Tibial nerve (tissue), 4 donors: ENCODE results near the gene PDRG1. TPM values are rescaled to one million over a fixed set of nuclear protein-coding genes. Genes with fewer than 3 reads are reported as not detected.

ENCODE experiments used
- DNase-seq, 2 donors: peaks; one replicate each; pipeline ENCODE4 v3.0.0-alpha.2; 2019; ENCODE audit warnings: low spot score in 2 of 2
- H3K27ac ChIP-seq, 4 donors: fragments of 200-600 bp; sonication (generic) in 3 of 4; one replicate each; pipeline ENCODE4 v1.5.1; 2017 to 2019; ENCODE audit warnings: mild to moderate bottlenecking in 1 of 4
- H3K27me3 ChIP-seq, 2 donors: fragments of 200-600 bp; sonication (generic) in 1 of 2; one replicate each; pipeline versions ENCODE4 v1.5.1 to v1.6.0; 2017 to 2019
- H3K36me3 ChIP-seq, 3 donors: fragments of 200-600 bp; sonication (generic); one replicate each; pipeline ENCODE4 v1.5.1; 2018 to 2019
- H3K4me1 ChIP-seq, 4 donors: fragments of 200-600 bp; sonication (generic) in 3 of 4; one replicate each; pipeline ENCODE4 v1.5.1; 2017 to 2019
- H3K4me3 ChIP-seq, 4 donors: fragments of 200-600 bp; sonication (generic) in 3 of 4; one replicate each; pipeline ENCODE4 v1.5.1; 2017 to 2019; ENCODE audit warnings: mild to moderate bottlenecking in 1 of 4, moderate library complexity in 1 of 4
- H3K9me3 ChIP-seq, 4 donors: fragments of 200-600 bp; sonication (generic) in 3 of 4; one replicate each; pipeline ENCODE4 v1.5.1; 2017 to 2019
- CTCF ChIP-seq, 5 experiments: fragments of 200-600 bp in 3 of 5; fragments of 450-650 bp in 2 of 5; sonication (generic) in 3 of 5; IDR thresholded peaks; one replicate each; pipeline ENCODE4 v1.5.1; 2016 to 2019; ENCODE audit warnings: antibody characterized with exemption in 5 of 5, mild to moderate bottlenecking in 3 of 5, moderate library complexity in 2 of 5
- EP300 ChIP-seq, 2 donors: sonication (generic); formaldehyde crosslinking; IDR thresholded peaks; one replicate each; pipeline ENCODE4 v1.6.1; 2017; ENCODE audit warnings: antibody characterized with exemption in 2 of 2, mild to moderate bottlenecking in 1 of 2
- POLR2A ChIP-seq, 2 donors: fragments of 450-650 bp; IDR thresholded peaks; one replicate each; pipeline ENCODE4 v1.6.1; 2017; ENCODE audit warnings: antibody characterized with exemption in 2 of 2, mild to moderate bottlenecking in 2 of 2, moderate library complexity in 2 of 2
- WGBS, 2 donors: methylation state at CpG; one replicate each; pipeline ENCODE4 v1.1.5; 2018; 5-methylcytosine and 5-hydroxymethylcytosine counted together
- total RNA-seq, 4 donors: library from RNA; depleted of rRNA; stranded (reverse); fragments of >200 nt; gene quantifications; one replicate each; pipeline ENCODE4 v1.1.0, GENCODE V29; 2016

Gene PDRG1
- total RNA-seq, 4 donors from 2014 or later, result 9.6 to 15.7 (median 11.0) TPM

DNA sequence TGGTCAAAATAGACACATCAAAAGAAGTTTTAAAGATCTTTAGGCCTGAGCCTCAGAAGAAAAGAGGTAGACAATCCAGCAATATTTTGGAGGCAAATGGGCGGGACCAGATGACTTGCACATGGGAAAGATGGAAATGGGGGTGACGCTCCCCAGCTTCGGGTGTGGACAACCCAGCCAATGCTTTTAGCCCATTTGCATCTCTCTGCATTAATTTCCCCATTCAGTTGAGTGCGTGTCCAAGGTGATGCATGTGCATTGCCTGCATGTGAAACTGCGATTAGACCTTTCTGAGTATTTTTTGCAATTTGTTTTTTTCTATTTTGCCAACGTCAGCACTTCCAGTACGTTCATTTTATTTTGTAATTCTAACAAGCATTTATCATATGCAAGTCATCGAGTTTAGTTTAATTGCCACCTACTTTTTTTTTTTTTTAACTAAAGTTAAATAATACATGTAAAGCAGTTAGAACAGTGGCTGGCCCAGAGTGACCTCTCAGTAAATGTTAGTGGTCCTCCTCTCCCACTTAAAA lies 24.2 kb downstream of the PDRG1 start:
- 75 to 83% methylated on average over 8 of the region's 8 CpGs for WGBS, 2 donors
- no peak overlapping the region for H3K27ac ChIP-seq

GRCh38 chr20:31926493-31926892 lies 25.4 kb downstream of the PDRG1 start:
- Histone ChIP-seq H3K9me3 (no peaks in the 10 kb centered on the region), H3K36me3 (no peaks in the 10 kb centered on the region), H3K27ac (no peak overlapping the region), H3K4me3 (no peak overlapping the region), H3K4me1 (no peaks in the 10 kb centered on the region), H3K27me3 (no peaks in the 10 kb centered on the region)
- no peak for DNase-seq
- TF ChIP-seq CTCF (IDR thresholded peaks at IDR 0.05) (no peak), EP300 (IDR thresholded peaks at IDR 0.05) (no peak), POLR2A (IDR thresholded peaks at IDR 0.05) (no peak)
- 91 to 93% methylated on average over 2 of the region's 2 CpGs for WGBS, 2 donors

More for the DNA sequence above, 24.2 kb downstream of the PDRG1 start:
- no peaks in the 10 kb centered on the region for H3K27me3 ChIP-seq
- TF ChIP-seq POLR2A (IDR thresholded peaks at IDR 0.05), result no peak
- H3K4me3 ChIP-seq, result no peak overlapping the region
- H3K9me3 ChIP-seq, result no peaks in the 10 kb centered on the region
- DNase-seq, result no peak
- no peaks in the 10 kb centered on the region for H3K4me1 ChIP-seq
- H3K36me3 ChIP-seq, result no peaks in the 10 kb centered on the region

GRCh38 chr20:31925631-31926030 lies 26.2 kb downstream of the PDRG1 start:
- H3K4me1 ChIP-seq, result no peaks in the 10 kb centered on the region
- TF ChIP-seq CTCF (IDR thresholded peaks at IDR 0.05), result no peak
- no peak for TF ChIP-seq POLR2A (IDR thresholded peaks at IDR 0.05)
- no peak for TF ChIP-seq EP300 (IDR thresholded peaks at IDR 0.05)
- H3K9me3 ChIP-seq, result no peaks in the 10 kb centered on the region
- H3K27ac ChIP-seq, result no peak overlapping the region
- H3K36me3 ChIP-seq, result no peaks in the 10 kb centered on the region
- no peak for DNase-seq
- H3K4me3 ChIP-seq, result no peak overlapping the region
- 56 to 68% methylated on average over 9 of the region's 9 CpGs for WGBS, 2 donors
- no peaks in the 10 kb centered on the region for H3K27me3 ChIP-seq

- Histone ChIP-seq H3K9me3 (no peaks in the 10 kb centered on the region), H3K4me3 (no peak overlapping the region), H3K36me3 (no peaks in the 10 kb centered on the region), H3K4me1 (no peaks in the 10 kb centered on the region), H3K27me3 (no peaks in the 10 kb centered on the region), H3K27ac (no peak overlapping the region)
- WGBS, 2 donors, result 91% methylated on average over 8 of the region's 8 CpGs
- no peak for DNase-seq
- TF ChIP-seq CTCF (IDR thresholded peaks at IDR 0.05), result no peak
- TF ChIP-seq POLR2A (IDR thresholded peaks at IDR 0.05), result no peak
- TF ChIP-seq EP300 (IDR thresholded peaks at IDR 0.05), result no peak
Observed at GRCh38 chr20:31924561-31924960, 27.3 kb downstream of the PDRG1 start.

- no peak overlapping the region for H3K27ac ChIP-seq
- H3K9me3 ChIP-seq, result no peaks in the 10 kb centered on the region
- no peaks in the 10 kb centered on the region for H3K4me1 ChIP-seq
- no peak for DNase-seq
- H3K4me3 ChIP-seq, result no peak overlapping the region
- no peak for TF ChIP-seq EP300 (IDR thresholded peaks at IDR 0.05)
- no peak for TF ChIP-seq POLR2A (IDR thresholded peaks at IDR 0.05)
- TF ChIP-seq CTCF (IDR thresholded peaks at IDR 0.05), result no peak
- 38 to 57% methylated on average over 13 of the region's 13 CpGs for WGBS, 2 donors
- H3K36me3 ChIP-seq, result no peaks in the 10 kb centered on the region
- no peaks in the 10 kb centered on the region for H3K27me3 ChIP-seq
Observed at GRCh38 chr20:31923388-31924331, 28.2 kb downstream of the PDRG1 start.
